GM21515 (cell line): Measurements from ENCODE around the gene CHAMP1.

Experiments
- ATAC-seq: cut with Tn5 transposase; IDR thresholded peaks from one replicate; pipeline ENCODE4 v1.9.1; 2021; ENCODE audit not compliant: unreplicated experiment

CHAMP1 gene

GRCh38 chr13:114296902-114297301 is 17.4 kb upstream of the CHAMP1 start:
- ATAC-seq = no peak

DNA sequence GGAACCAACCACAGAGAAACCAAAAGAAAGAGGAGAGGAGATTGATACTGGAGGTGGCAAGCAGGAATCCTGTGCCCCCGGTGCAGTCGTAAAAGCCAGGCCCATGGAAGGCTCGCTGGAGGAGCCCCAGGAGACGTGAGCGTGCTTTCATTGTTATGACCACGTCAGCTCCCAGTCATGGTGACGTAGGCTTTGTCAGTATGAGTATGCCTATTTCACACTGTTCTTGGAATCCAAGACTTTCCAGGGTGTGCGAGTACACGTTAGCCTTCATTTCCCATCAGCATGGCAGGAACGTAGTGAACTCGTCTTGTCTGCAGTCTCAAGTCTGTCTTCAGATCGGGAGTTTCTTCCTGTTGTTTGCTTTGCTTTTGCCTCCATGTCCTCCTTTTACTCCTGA is 15.4 kb upstream of the CHAMP1 start:
- no peak for ATAC-seq

GRCh38 chr13:114299604-114300305 is 14.5 kb upstream of the CHAMP1 start:
- ATAC-seq = no peak

DNA sequence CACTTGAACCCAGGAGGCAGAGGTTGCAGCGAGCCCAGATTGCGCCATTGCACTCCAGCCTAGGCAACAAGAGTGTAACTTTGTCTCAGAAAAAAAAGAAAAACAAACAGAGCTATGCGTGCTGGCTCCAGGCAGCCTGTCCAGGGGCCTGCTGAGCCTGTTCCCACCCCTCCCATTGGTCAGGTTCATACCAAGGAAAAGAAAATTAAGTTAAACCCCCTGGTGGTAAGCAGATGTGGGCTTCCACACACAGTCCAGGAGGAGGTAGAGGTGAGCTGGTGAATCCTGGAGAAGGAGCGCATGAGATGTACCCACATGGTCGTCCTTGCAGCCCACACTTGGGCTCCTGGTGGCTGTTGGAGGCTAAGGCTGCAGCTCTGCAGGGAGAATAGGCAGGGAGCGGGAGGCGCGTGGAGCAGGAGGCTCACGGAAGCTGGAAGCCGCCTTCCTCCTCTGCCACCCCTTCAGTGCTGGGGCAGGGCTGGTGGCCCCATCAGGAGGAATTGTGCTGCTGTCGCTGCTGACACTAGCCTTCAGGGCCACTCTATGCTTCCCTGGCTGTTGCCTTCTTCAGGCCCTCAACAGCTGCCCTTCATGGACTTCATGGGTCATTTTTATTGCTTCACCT is 10.5 kb upstream of the CHAMP1 start:
- no peak for ATAC-seq

- ATAC-seq = no peak
Measured at GRCh38 chr13:114304346-114305034, 9.8 kb upstream of the CHAMP1 start.

GRCh38 chr13:114309086-114309485 is 5.2 kb upstream of the CHAMP1 start:
- ATAC-seq = no peak

DNA sequence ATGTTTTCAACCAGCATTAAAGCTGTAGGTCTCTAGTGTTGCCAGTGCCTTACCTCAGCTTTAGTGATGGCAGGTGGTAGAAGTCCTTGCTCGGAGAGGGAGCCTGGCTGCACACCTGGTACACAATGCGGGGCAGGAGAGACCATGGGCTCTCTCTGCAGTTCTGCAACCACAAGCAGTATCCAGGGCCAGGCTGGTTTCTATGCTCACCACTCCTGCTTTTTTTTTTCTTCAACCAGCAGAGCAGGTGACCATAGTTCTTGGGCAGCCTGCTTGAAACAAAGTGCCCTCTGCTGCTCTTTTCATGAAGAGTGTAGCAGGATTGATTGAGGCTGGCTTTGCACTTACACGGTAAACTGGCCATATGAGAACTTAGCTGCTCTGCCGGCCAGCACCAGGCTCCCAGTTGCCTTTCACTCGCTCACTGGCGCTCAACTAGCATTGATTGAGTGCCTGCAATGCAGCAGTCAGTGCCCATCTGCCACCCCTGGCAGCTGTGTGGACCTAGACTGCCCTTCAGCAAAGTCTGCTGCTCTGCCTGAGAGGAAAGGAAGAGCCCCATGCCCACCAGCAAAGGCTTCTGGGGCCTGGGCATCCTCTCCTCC is 4.4 kb upstream of the CHAMP1 start:
- ATAC-seq = no peak

DNA sequence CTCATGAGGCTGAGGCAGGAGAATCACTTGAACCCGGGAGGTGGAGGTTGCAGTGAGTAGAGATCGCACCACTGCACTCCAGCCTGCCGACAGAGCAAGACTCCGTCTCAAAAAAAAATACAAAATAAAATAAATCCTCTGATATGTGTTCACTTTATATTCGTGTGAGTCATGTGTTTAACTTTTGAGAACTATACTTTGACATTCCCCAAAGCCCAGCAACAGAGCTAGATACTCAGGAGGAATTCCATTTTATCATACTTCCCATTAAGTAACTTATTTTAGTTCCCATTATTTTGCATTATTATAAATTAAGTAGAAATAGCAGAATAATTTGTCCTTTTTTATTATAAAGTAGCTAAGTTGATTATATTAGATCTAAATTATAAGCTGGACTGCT is 3.3 kb upstream of the CHAMP1 start:
- ATAC-seq = no peak

DNA sequence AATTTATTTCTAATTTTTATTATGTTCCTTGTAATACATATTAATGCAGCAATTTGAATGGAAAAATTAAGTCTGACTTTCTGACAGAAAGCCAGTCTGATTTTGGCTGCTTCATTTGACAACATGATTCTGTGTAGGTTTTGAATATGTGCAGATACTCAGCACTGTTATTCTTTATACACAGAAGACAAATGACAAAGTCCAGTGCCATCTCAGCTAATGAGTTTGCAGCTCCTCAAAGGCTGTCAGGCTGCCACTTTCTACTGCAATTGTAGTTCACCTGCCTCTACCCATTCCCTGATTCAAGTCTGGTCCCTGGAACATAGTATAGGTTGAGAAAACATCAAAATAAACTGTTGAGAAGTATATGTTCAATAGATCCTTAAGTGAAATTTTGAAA is 2.9 kb upstream of the CHAMP1 start:
- no peak for ATAC-seq

GRCh38 chr13:114311908-114312307 is 2.4 kb upstream of the CHAMP1 start:
- no peak for ATAC-seq

DNA sequence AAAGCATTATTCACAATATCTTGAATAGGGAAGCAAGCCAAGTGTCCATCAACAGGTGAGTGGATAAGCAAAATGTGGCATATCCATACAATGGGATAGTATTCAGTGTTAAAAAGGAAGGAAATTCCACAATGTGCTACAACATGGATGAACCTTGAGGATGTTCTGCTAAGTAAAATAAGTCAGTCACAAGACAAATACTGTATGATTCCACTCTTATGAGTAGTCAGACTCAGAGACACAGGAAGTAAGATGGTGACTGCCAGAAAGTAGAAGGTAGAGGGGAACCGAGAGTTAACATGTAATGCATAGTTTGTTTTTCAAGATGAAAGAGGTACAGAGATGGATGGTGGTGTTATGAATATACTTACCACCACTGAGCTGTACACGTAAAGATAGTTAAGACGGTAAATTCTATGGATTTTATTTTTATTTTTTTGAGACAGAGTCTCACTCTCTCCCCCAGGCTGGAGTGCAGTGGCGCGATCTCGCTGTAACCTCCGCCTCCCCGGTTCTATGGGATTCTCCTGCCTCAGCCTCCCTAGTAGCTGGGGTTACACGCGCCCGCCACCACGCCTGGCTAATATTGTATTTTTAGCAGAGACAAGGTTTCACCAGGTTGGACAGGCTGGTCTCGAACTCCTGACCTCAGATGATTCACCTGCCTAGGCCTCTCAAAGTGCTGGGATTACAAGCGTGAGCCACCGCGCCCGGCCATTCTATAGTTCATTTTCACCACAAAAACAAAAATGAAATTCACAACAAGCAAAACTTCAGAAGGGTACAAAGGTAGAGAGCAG is 1.0 kb upstream of the CHAMP1 start:
- ATAC-seq = no peak

- no peak for ATAC-seq
Measured at GRCh38 chr13:114315074-114315785, 927 bp downstream of the CHAMP1 start.

DNA sequence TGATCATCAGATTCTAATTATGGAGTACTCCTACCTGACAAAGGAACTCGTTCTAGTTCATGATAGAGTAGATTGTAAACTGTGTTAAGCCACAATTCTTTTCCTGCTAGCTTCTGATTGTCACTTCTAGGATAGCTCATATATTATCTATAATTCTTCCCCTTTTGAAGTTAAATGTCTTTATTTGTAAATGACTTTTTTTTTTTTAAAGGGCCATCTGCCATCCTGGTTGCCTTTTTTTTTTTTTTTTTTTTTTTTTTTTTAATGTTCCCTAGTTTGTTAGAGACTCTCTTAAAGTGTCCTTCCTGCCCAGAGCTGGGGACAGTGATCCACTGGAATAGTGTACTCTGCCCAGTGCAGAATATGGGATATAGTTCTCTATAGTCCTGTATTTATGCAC is 4.3 kb downstream of the CHAMP1 start:
- ATAC-seq = no peak

DNA sequence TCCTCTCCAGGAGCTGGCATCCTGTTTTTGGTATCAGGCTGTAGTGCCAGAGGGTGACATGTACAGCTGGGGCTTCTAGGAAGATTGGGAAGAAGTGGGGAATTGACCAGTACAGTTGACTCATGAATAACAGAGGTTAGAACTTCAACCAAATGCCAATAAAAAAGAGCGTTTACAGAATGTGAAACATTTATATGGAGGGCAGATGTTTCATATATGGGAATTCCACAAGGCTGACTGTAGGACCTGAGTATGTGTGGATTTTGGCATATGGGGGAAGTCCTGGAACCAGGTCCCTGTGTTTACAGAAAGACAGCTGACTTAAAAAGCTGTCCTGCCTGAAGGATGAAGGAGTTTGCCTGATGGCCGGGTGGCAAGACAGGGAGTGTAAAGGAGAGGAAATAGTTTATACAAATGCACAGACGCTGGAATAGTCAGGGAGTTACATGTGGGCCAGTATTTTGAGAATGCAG is 5.2 kb downstream of the CHAMP1 start:
- no peak for ATAC-seq

GRCh38 chr13:114320065-114320464 is 5.8 kb downstream of the CHAMP1 start:
- no peak for ATAC-seq

DNA sequence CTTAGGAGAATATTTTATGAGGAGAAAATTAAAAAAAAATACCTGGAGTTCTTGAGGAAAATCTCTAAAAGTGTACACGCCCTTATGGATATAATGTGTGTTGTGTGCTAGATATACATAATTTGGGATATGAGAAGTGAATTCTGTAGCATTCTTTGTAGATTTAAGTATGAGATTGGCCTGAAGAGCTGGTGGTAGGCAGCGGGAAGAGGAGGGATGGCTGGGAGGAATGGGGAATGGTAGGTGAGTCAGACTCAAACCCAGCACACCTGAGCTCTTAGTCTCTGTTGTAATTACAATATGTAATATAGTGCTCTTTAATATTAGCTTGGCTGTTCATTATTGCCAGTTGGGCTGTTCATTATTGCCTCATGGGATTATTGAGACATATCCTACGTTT is 7.0 kb downstream of the CHAMP1 start:
- ATAC-seq = no peak

- ATAC-seq = no peak
Measured at GRCh38 chr13:114323349-114323748, 9.0 kb downstream of the CHAMP1 start.

- no peak for ATAC-seq
Measured at GRCh38 chr13:114324334-114324733, 10.0 kb downstream of the CHAMP1 start.

GRCh38 chr13:114325729-114326128 is 11.4 kb downstream of the CHAMP1 start:
- ATAC-seq = no peak

GRCh38 chr13:114328034-114328433 is 13.7 kb downstream of the CHAMP1 start:
- ATAC-seq = no peak
